HG03575 (cell line): ENCODE measurements around the gene RAB5B.
"Not testable (repeated sequence)": the region's sequence is repeated elsewhere in the genome, so short reads cannot be mapped to it uniquely, and the experiment has no call there.

Experiments used
- ATAC-seq: cut with Tn5 transposase; IDR thresholded peaks from one replicate; pipeline ENCODE4 v1.9.1; 2021; ENCODE audit not compliant: unreplicated experiment, insufficient number of reproducible peaks, low FRiP score; ENCODE audit errors: extremely low read depth

RAB5B gene

DNA sequence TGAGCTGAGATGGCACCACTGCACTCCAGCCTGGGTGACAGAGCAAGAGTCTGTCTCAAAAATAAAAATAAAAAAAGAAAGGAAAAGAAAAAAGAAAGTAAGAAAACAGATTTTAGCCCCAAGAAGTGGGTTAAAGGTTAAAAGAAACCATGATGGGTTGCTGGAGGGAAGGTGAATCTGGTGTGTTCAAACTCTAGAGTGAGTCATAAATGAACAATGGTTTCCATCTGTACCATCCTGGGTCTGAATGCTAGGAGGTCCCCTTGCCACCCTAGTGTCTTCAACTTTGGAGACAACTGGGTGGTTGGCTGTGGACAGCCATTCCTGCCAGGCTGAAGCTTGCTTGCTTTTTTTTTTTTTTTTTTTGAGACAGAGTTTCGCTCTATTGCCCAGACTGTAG is 66.3 kb downstream of the RAB5B start:
- no peak for ATAC-seq

DNA sequence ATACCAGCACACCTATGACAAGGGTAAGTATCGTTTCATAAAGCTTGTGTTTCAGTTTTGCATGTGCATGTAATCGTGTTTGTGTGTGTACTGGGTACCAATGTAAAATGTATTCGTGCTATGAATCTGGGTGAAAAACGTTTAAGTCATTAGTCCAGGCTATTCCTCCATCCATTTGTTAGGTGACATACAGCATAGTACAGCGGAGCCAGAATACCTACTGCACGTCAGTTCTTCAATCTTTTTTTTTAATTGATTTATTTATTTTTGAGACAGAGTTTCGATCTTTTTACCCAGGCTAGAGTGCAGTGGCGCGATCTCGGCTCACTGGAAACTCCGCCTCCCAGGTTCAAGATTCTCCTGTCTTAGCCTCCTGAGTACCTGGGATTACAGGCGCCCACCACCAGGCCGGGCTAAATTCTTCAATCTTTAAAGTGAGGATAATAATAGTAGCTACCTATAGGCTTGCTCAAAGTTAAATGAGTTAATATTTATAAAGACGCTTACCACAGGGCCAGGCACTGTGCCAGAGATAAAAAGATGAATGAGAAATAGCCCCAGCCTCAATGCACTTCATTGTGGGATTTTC is 67.2 kb downstream of the RAB5B start:
- no peak for ATAC-seq

DNA sequence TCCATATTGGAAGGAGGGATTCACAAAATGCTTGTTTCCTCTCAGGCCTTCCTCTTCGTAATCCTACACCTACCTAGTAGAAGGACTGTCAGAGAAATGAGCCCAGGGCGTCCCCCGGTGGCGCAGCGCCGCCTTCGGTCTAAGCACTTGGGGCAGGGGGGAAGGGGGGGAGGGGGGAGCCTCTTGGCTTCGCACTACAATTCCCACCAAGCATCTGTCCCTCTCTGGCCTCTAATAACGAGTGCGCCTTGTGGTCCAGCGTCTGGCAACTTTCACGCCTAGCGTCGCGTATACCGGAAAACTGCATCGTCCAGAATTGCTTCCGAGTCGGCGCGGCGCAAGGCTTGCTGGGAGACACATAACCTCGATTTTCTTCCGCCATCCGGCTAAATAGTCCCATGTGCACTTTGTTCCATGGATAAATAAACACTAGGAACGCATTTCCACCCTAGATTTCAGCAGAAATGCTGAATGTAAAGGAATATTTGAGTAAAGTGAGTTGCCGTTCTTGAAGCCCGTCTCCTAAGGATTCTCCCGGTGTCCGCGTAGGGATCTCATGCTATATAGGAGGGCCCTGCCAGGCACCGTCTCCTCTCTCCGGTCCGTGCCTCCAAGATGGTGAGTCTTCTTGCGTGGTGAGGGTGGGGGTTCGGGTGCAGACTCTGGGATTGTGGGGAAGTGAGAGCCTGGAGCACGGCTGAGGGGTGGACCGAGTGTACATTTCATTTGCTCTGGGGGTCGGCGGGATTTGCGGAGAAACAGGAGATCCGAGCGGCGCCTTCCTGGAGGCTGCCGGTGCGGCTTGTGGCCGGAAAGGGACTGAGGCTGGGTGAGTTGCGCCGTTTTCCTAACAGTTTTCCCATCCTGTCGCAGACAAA is 67.9 kb downstream of the RAB5B start, which contains the start of gene RPS26:
RPS26 (plus strand) TSS at position 367 of the 878 bp plus-strand sequence; CDS start at position 616, 249 bp downstream.
- peak; percentile 67 for ATAC-seq

GRCh38 chr12:56042430-56042813 is 68.5 kb downstream of the RAB5B start:
- ATAC-seq, result not testable (repeated sequence)

- no peak for ATAC-seq
These were observed 69.0 kb downstream of the RAB5B start for GRCh38 chr12:56042843-56043242.
